HUES64 (cell line): ENCODE results near the gene CTXN1. TPM values are rescaled to one million over a fixed set of nuclear protein-coding genes. Genes with fewer than 3 reads are reported as not detected.

Experiments used
- H3K27ac ChIP-seq: 2 replicates; pipeline ENCODE4 v1.7.0; 2013; ENCODE audit warnings: low read depth, low read length, inconsistent platforms
- H3K27me3 ChIP-seq: 2 replicates; pipeline ENCODE4 v1.6.1; 2013; ENCODE audit warnings: mild to moderate bottlenecking, low read length; ENCODE audit not compliant: insufficient read depth
- H3K36me3 ChIP-seq: 2 replicates; pipeline ENCODE4 v1.6.1; 2013; ENCODE audit warnings: mild to moderate bottlenecking, low read length; ENCODE audit not compliant: insufficient read depth
- H3K4me1 ChIP-seq: 2 replicates; pipeline ENCODE4 v1.6.1; 2013; ENCODE audit warnings: mild to moderate bottlenecking, low read length, moderate library complexity; ENCODE audit not compliant: insufficient read depth
- H3K4me3 ChIP-seq: 2 replicates; pipeline ENCODE4 v1.5.1; 2013; ENCODE audit warnings: mild to moderate bottlenecking, low read length, moderate library complexity
- H3K9ac ChIP-seq: 2 replicates; pipeline ENCODE4 v1.6.1; 2013; ENCODE audit warnings: mild to moderate bottlenecking, low read depth, low read length
- H3K9me3 ChIP-seq: 2 replicates; pipeline ENCODE4 v1.6.1; 2013; ENCODE audit warnings: low read depth, low read length; ENCODE audit not compliant: insufficient read depth
- WGBS: fragments of 150-250, 120-280 bp; methylation state at CpG from one replicate; pipeline ENCODE4 v1.1.7; 2013; ENCODE audit warnings: missing lambda C conversion rate; 5-methylcytosine and 5-hydroxymethylcytosine counted together
- polyA plus RNA-seq, 2 experiments: library from polyadenylated mRNA; stranded (reverse); fragments of 50-300 nt; gene quantifications; one replicate each; pipeline ENCODE4 v1.2.3, GENCODE V29; 2013

The CTXN1 gene
- polyA plus RNA-seq (2013, experiment 1 of 2): 64.0 TPM
- 68.7 TPM for polyA plus RNA-seq (2013, experiment 2 of 2)

- no peaks in the 10 kb centered on the region for H3K4me1 ChIP-seq
- H3K9me3 ChIP-seq: no peaks in the 10 kb centered on the region
- peak within 1 kb of the TSS; percentile 60 for H3K4me3 ChIP-seq
- H3K27ac ChIP-seq: no peak within 1 kb of the TSS
- no peaks in the 10 kb centered on the region for H3K27me3 ChIP-seq
- WGBS: 8% methylated on average over 65 of the region's 65 CpGs
- H3K36me3 ChIP-seq: peaks cover 26% of the 10 kb centered on the region
- H3K9ac ChIP-seq: peak within 1 kb of the TSS; percentile 66
Measured at GRCh38 chr19:7926021-7926726, at the start of gene CTXN1. Gene CTXN1 (minus strand): TSS chr19:7926135. CDS start chr19:7925538, 597 bp downstream.

- no peaks in the 10 kb centered on the region for H3K9me3 ChIP-seq
- H3K27me3 ChIP-seq: no peaks in the 10 kb centered on the region
- H3K27ac ChIP-seq: no peak overlapping the region
- no peaks in the 10 kb centered on the region for H3K4me1 ChIP-seq
- no peak overlapping the region for H3K4me3 ChIP-seq
- H3K9ac ChIP-seq: no peak overlapping the region
- 96% methylated on average over 7 of the region's 7 CpGs for WGBS
- peaks cover 80% of the 10 kb centered on the region for H3K36me3 ChIP-seq
Measured at GRCh38 chr19:7975037-7975436, 49.1 kb upstream of the CTXN1 start.

- H3K9me3 ChIP-seq: no peaks in the 10 kb centered on the region
- H3K27ac ChIP-seq: no peak overlapping the region
- 97% methylated on average over 12 of the region's 12 CpGs for WGBS
- no peak overlapping the region for H3K4me3 ChIP-seq
- peaks cover 76% of the 10 kb centered on the region for H3K36me3 ChIP-seq
- no peaks in the 10 kb centered on the region for H3K27me3 ChIP-seq
- 0 out of 2 replicates have a peak overlapping the region, but pooled peaks have one; percentile 20 for H3K9ac ChIP-seq
- H3K4me1 ChIP-seq: peaks cover 9% of the 10 kb centered on the region
Measured at GRCh38 chr19:7973883-7974282, 47.9 kb upstream of the CTXN1 start.

- Histone ChIP-seq H3K27me3 (no peaks in the 10 kb centered on the region), H3K9ac (no peak overlapping the region; the same call in 1 of the 2 replicates), H3K9me3 (no peaks in the 10 kb centered on the region), H3K27ac (no peak overlapping the region; the same call in 1 of the 2 replicates), H3K36me3 (peaks cover 76% of the 10 kb centered on the region), H3K4me1 (peaks cover 12% of the 10 kb centered on the region), H3K4me3 (no peak overlapping the region)
- 93% methylated on average over 35 of the region's 35 CpGs for WGBS
Measured at GRCh38 chr19:7971553-7972520, 45.9 kb upstream of the CTXN1 start.

- Histone ChIP-seq H3K4me1 (peaks cover 12% of the 10 kb centered on the region), H3K27ac (peak overlapping the region; percentile 14; the same call in 1 of the 2 replicates), H3K9me3 (no peaks in the 10 kb centered on the region), H3K4me3 (no peak overlapping the region), H3K9ac (no peak overlapping the region), H3K27me3 (no peaks in the 10 kb centered on the region), H3K36me3 (peaks cover 80% of the 10 kb centered on the region)
- WGBS: 80% methylated on average over 12 of the region's 12 CpGs
Measured at GRCh38 chr19:7970716-7971448, 44.9 kb upstream of the CTXN1 start.

- no peaks in the 10 kb centered on the region for H3K9me3 ChIP-seq
- H3K9ac ChIP-seq: peak overlapping the region; percentile 58; the same call in 1 of the 2 replicates
- no peak overlapping the region for H3K4me3 ChIP-seq
- peak overlapping the region; percentile 79 for H3K27ac ChIP-seq
- no peaks in the 10 kb centered on the region for H3K27me3 ChIP-seq
- WGBS: 38% methylated on average over 11 of the region's 11 CpGs
- peaks cover 82% of the 10 kb centered on the region for H3K36me3 ChIP-seq
- H3K4me1 ChIP-seq: peaks cover 12% of the 10 kb centered on the region
Measured at GRCh38 chr19:7969555-7969939, 43.6 kb upstream of the CTXN1 start.

GRCh38 chr19:7968796-7969554, 43.0 kb upstream of the CTXN1 start:
- H3K4me1 ChIP-seq: peaks cover 12% of the 10 kb centered on the region
- H3K36me3 ChIP-seq: peaks cover 82% of the 10 kb centered on the region
- H3K4me3 ChIP-seq: no peak overlapping the region
- H3K9me3 ChIP-seq: no peaks in the 10 kb centered on the region
- H3K9ac ChIP-seq: peak overlapping the region; percentile 58; the same call in 1 of the 2 replicates
- 91% methylated on average over 20 of the region's 20 CpGs for WGBS
- peak overlapping the region; percentile 79 for H3K27ac ChIP-seq
- no peaks in the 10 kb centered on the region for H3K27me3 ChIP-seq

GRCh38 chr19:7968008-7968795, 42.3 kb upstream of the CTXN1 start:
- Histone ChIP-seq H3K9ac (no peak overlapping the region), H3K27ac (no peak overlapping the region), H3K9me3 (no peaks in the 10 kb centered on the region), H3K4me1 (peaks cover 12% of the 10 kb centered on the region), H3K4me3 (no peak overlapping the region), H3K36me3 (peaks cover 82% of the 10 kb centered on the region), H3K27me3 (no peaks in the 10 kb centered on the region)
- WGBS: 96% methylated on average over 15 of the region's 15 CpGs

GRCh38 chr19:7965921-7966665, 40.2 kb upstream of the CTXN1 start:
- Histone ChIP-seq H3K27ac (no peak overlapping the region), H3K9ac (no peak overlapping the region), H3K36me3 (peaks cover 89% of the 10 kb centered on the region), H3K9me3 (no peaks in the 10 kb centered on the region), H3K4me3 (no peak overlapping the region), H3K27me3 (no peaks in the 10 kb centered on the region), H3K4me1 (peaks cover 12% of the 10 kb centered on the region)
- WGBS: 93% methylated on average over 12 of the region's 12 CpGs
